Measurements from ENCODE around the gene PAPLN. TPM values are rescaled to one million over a fixed set of nuclear protein-coding genes. Genes with fewer than 3 reads are reported as not detected.

PAPLN gene
- total and polyA plus RNA-seq, 4 donors = 0.68 to 2.8 (median 1.3) TPM

DNA sequence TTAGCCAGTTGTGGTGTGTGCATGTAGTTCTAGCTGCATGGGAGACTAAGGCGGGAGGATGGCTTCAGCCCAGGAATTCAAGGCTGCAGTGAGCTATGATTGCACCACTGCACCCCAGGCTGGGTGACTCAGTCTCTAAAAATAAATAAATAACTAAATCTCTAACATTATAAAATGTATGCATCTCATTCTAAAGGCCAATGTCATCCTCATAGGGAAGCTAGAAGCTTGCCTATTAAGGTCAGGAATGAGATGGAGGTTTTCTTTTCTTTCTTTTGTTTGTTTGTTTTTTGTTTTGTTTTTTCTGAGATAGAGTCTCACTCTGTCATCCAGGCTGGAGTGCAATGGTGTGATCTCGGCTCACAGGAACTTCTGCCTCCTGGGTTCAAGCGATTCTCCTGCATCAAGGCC is 48.8 kb upstream of the PAPLN start:
- DNase-seq (ENCODE audit: low spot score) = no peak
- Histone ChIP-seq H3K27me3 (ENCODE audit: control insufficient read depth in 4 of 4, insufficient read depth in 4 of 4, low read length in 3 of 4) (no peaks in the 10 kb centered on the region), H3K27ac (ENCODE audit: low read depth in 1 of 2, low read length in 2 of 2) (no peak overlapping the region), H3K4me3 (ENCODE audit: low read depth in 1 of 3, low read length in 3 of 3) (no peak overlapping the region), H3K4me1 (ENCODE audit: control insufficient read depth in 4 of 4, insufficient read depth in 4 of 4, low read length in 3 of 4) (no peaks in the 10 kb centered on the region), H3K9ac (ENCODE audit: low read depth in 1 of 2, low read length in 2 of 2) (no peak overlapping the region), H3K9me3 (ENCODE audit: control insufficient read depth in 4 of 4, low read length in 3 of 4) (no peaks in the 10 kb centered on the region), H3K36me3 (ENCODE audit: control insufficient read depth in 4 of 4, insufficient read depth in 3 of 4, low read depth in 1 of 4, low read length in 3 of 4) (peaks cover 6 to 24% (median 16%) of the 10 kb centered on the region in 4 donors)
- 97% methylated on average over 3 of the region's 3 CpGs for WGBS
- TF ChIP-seq JUND (IDR thresholded peaks at IDR 0.05) (no peak), NR2F2 (IDR thresholded peaks at IDR 0.05) (no peak), SP1 (IDR thresholded peaks at IDR 0.05) (no peak), HNF4G (IDR thresholded peaks at IDR 0.05) (no peak), FOXA2 (IDR thresholded peaks at IDR 0.05) (no peak), TAF1 (conservative IDR thresholded peaks at IDR 0.05) (no peak), YY1 (IDR thresholded peaks at IDR 0.05) (no peak), HNF4A (conservative IDR thresholded peaks at IDR 0.05) (no peak), RXRA (IDR thresholded peaks at IDR 0.05) (no peak), FOXA1 (IDR thresholded peaks at IDR 0.05) (no peak), RAD21 (IDR thresholded peaks at IDR 0.05) (no peak), GABPA (IDR thresholded peaks at IDR 0.05 in 1 of 2, conservative IDR thresholded peaks at IDR 0.05 in 1 of 2) (no peak), EGR1 (IDR thresholded peaks at IDR 0.05; ENCODE audit: low read depth in 2 of 2) (no peak)
- TF ChIP-seq, protein P1, sequence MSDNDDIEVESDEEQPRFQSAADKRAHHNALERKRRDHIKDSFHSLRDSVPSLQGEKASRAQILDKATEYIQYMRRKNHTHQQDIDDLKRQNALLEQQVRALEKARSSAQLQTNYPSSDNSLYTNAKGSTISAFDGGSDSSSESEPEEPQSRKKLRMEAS (IDR thresholded peaks at IDR 0.05) = no peak
- TF ChIP-seq, protein P2, sequence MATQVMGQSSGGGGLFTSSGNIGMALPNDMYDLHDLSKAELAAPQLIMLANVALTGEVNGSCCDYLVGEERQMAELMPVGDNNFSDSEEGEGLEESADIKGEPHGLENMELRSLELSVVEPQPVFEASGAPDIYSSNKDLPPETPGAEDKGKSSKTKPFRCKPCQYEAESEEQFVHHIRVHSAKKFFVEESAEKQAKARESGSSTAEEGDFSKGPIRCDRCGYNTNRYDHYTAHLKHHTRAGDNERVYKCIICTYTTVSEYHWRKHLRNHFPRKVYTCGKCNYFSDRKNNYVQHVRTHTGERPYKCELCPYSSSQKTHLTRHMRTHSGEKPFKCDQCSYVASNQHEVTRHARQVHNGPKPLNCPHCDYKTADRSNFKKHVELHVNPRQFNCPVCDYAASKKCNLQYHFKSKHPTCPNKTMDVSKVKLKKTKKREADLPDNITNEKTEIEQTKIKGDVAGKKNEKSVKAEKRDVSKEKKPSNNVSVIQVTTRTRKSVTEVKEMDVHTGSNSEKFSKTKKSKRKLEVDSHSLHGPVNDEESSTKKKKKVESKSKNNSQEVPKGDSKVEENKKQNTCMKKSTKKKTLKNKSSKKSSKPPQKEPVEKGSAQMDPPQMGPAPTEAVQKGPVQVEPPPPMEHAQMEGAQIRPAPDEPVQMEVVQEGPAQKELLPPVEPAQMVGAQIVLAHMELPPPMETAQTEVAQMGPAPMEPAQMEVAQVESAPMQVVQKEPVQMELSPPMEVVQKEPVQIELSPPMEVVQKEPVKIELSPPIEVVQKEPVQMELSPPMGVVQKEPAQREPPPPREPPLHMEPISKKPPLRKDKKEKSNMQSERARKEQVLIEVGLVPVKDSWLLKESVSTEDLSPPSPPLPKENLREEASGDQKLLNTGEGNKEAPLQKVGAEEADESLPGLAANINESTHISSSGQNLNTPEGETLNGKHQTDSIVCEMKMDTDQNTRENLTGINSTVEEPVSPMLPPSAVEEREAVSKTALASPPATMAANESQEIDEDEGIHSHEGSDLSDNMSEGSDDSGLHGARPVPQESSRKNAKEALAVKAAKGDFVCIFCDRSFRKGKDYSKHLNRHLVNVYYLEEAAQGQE (IDR thresholded peaks at IDR 0.05) = no peak
- TF ChIP-seq, protein P3, sequence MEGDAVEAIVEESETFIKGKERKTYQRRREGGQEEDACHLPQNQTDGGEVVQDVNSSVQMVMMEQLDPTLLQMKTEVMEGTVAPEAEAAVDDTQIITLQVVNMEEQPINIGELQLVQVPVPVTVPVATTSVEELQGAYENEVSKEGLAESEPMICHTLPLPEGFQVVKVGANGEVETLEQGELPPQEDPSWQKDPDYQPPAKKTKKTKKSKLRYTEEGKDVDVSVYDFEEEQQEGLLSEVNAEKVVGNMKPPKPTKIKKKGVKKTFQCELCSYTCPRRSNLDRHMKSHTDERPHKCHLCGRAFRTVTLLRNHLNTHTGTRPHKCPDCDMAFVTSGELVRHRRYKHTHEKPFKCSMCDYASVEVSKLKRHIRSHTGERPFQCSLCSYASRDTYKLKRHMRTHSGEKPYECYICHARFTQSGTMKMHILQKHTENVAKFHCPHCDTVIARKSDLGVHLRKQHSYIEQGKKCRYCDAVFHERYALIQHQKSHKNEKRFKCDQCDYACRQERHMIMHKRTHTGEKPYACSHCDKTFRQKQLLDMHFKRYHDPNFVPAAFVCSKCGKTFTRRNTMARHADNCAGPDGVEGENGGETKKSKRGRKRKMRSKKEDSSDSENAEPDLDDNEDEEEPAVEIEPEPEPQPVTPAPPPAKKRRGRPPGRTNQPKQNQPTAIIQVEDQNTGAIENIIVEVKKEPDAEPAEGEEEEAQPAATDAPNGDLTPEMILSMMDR (IDR thresholded peaks at IDR 0.05; ENCODE audit: low read depth, low read length, missing input control) = no peak
- TF ChIP-seq, protein P4, sequence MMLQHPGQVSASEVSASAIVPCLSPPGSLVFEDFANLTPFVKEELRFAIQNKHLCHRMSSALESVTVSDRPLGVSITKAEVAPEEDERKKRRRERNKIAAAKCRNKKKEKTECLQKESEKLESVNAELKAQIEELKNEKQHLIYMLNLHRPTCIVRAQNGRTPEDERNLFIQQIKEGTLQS (IDR thresholded peaks at IDR 0.05) = no peak

DNA sequence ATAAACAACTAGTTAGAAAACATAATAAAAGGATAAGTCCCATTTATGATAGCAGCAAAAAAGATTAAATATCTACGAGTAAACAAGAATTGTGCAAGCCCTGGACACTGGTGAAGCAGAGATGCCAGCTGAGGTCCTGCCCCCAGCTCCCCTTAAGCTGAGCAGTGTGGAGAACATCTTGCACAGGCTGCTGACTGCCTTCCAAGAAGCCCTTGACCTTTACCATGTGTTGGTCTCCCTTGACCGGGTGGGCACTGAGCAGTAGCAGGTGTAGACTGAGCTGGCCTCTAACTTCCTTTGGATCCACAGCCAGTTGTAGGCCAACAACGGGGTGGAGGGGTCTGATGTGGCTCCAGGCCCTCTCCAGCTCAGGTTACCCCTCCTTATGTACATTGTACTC is 47.7 kb upstream of the PAPLN start:
- Histone ChIP-seq H3K27ac (ENCODE audit: low read depth in 1 of 2, low read length in 2 of 2) (no peak overlapping the region), H3K4me1 (ENCODE audit: control insufficient read depth in 4 of 4, insufficient read depth in 4 of 4, low read length in 3 of 4) (no peaks in the 10 kb centered on the region), H3K36me3 (ENCODE audit: control insufficient read depth in 4 of 4, insufficient read depth in 3 of 4, low read depth in 1 of 4, low read length in 3 of 4) (peaks cover 9 to 30% (median 20%) of the 10 kb centered on the region in 4 donors), H3K9ac (ENCODE audit: low read depth in 1 of 2, low read length in 2 of 2) (no peak overlapping the region), H3K4me3 (ENCODE audit: low read depth in 1 of 3, low read length in 3 of 3) (no peak overlapping the region), H3K27me3 (ENCODE audit: control insufficient read depth in 4 of 4, insufficient read depth in 4 of 4, low read length in 3 of 4) (no peaks in the 10 kb centered on the region), H3K9me3 (ENCODE audit: control insufficient read depth in 4 of 4, low read length in 3 of 4) (no peaks in the 10 kb centered on the region)
- WGBS = 87% methylated on average over 3 of the region's 3 CpGs
- no peak for DNase-seq (ENCODE audit: low spot score)
- TF ChIP-seq SP1 (IDR thresholded peaks at IDR 0.05) (no peak), JUND (IDR thresholded peaks at IDR 0.05) (no peak), EGR1 (IDR thresholded peaks at IDR 0.05; ENCODE audit: low read depth in 2 of 2) (no peak), FOXA2 (IDR thresholded peaks at IDR 0.05) (no peak), YY1 (IDR thresholded peaks at IDR 0.05) (no peak), RAD21 (IDR thresholded peaks at IDR 0.05) (no peak), HNF4G (IDR thresholded peaks at IDR 0.05) (no peak)
- TF ChIP-seq, protein P3 (IDR thresholded peaks at IDR 0.05; ENCODE audit: low read depth, low read length, missing input control) = no peak
- TF ChIP-seq, protein P4 (IDR thresholded peaks at IDR 0.05) = no peak
- TF ChIP-seq, protein P1 (IDR thresholded peaks at IDR 0.05) = no peak
- TF ChIP-seq, protein P5, sequence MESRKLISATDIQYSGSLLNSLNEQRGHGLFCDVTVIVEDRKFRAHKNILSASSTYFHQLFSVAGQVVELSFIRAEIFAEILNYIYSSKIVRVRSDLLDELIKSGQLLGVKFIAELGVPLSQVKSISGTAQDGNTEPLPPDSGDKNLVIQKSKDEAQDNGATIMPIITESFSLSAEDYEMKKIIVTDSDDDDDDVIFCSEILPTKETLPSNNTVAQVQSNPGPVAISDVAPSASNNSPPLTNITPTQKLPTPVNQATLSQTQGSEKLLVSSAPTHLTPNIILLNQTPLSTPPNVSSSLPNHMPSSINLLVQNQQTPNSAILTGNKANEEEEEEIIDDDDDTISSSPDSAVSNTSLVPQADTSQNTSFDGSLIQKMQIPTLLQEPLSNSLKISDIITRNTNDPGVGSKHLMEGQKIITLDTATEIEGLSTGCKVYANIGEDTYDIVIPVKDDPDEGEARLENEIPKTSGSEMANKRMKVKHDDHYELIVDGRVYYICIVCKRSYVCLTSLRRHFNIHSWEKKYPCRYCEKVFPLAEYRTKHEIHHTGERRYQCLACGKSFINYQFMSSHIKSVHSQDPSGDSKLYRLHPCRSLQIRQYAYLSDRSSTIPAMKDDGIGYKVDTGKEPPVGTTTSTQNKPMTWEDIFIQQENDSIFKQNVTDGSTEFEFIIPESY (IDR thresholded peaks at IDR 0.05) = no peak

Data from liver (tissue), 9 donors.